Inflammatory macrophage treated with lipopolysaccharide for 1 hour (primary cell): ENCODE data around the gene CRIP2.

Experiments
- DNase-seq, 2 donors: peaks; one replicate each; pipeline ENCODE4 v3.0.0-alpha.2; 2020 to 2022

Gene CRIP2, protein sequence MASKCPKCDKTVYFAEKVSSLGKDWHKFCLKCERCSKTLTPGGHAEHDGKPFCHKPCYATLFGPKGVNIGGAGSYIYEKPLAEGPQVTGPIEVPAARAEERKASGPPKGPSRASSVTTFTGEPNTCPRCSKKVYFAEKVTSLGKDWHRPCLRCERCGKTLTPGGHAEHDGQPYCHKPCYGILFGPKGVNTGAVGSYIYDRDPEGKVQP

DNA sequence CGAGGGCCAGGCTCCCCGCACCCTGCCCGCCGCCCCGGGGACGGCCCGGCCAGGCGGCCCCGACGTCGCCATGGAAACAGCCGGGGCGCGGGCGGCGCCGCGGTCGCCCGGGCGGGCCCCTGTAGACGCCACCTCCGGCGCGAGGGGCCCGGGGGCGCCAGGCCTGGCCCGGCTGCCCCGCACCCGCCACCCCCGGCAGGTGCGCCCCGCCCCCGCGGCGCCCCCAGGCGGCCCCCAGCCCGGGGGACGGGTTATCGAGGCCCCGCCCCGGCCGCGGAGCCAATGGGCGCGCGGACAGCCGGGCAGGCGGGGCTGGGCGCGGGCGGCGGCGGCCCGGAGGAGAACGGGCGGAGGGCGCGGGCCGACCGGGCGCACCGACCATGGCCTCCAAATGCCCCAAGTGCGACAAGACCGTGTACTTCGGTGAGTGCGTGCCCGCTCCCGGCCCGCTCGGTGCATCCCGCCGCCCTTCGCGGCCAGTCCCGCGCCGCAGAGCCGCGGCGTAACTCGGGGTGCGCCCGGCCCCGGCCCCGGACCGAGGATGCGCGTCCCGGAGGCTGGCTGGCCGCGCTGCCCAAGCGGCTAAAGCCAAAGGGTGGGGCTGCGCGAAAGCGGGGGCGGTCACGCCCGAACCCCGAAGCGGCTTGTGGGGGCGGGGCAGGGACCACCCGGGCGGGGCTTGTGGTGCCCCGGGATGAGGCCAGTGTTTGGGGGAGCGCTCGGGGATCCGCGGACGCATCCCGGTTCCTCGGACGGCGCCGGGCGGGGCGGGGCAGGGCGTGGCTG lies at the start of gene CRIP2:
CRIP2 (plus strand) TSS at position 339 of the 786 bp plus-strand sequence; CDS start at position 381, 42 bp downstream.
- no peak for DNase-seq

DNA sequence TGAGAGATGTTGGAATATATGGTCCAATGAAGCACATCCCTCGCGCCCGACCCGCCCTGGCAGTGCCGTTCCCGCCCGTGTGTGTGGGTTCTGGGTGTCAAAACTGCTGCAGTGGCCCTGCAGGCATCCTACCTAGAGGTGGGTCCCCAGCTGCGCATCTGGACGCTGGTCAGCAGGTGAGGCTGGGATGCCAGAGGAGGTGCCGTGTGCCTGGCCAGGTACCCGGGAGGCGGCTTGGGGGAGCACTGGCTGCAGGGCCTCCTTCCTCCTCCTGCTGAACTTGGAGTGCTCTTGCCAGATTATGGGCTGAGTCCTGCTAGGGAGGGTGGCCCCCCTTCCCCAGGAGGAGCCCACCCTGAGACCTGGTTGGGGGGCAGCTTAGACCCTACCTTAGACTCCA lies 49.8 kb upstream of the CRIP2 start:
- no peak for DNase-seq

DNA sequence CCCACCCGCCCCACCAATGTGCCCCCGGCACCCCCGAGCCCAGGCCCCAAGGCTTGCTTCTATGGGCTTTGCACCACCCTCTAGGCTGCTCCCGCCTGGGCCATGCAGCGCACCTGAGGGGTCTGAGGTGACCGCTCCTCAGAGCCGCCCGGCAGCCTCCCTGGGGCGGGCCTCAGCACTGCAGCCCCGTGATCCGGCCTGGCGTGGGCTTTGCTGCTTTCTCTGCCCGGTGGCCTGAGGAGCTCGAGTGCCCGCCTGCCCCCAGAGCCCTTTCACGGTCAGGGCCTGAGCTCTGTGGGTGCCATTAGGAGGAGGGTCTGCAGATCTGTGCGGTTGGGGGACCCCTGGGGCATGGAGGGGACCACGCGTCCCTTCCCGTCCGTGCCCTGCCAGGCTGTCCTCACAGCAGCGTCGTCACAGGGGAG lies 48.8 kb upstream of the CRIP2 start:
- no peak for DNase-seq

- no peak for DNase-seq
Measured at GRCh38 chr14:105426416-105427130, 48.0 kb upstream of the CRIP2 start.

DNA sequence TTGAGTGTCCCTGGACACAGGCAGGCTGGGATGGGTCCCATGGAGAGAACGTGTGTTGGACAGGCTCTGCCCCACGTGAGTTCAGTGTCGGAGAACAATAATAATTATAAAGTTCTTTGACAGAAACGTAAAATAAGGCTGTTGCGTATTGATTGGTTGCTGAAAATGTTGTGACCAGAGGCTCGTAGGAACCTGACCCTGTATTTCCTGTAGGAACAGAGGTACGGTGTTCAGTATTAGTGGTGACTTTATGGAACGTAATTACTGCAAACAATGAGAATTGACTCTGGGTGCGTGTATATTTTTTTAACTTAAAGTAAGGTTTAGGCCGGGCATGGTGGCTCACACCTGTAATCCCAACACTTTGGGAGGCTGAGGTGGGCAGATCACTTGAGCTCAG lies 47.2 kb upstream of the CRIP2 start:
- no peak for DNase-seq

DNA sequence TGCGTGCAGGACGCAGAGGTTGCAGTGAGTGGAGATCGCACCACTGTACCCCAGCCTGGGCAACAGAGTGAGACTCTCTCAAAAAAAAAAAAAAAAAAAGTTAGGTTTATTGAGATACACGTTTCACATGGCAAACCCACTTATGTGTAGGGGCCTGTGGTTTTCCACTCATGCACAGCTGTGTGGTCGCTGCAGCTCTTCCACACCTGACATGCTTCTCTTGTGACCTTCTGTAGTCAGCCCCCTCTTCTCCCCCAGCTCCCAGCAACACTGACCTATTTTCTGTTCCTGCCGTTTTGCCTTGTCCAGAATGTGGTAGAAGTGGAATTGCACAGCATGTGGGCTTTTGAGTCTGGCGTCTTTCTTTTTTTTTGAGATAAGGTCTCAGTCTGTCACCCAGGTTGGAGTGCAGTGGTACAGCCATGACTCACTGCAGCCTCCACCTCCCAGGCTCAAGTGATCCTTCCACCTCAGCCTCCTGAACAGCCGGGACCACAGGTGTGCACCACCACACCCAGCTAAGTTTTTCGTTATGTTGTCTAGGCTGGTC lies 46.6 kb upstream of the CRIP2 start:
- DNase-seq, result no peak

DNA sequence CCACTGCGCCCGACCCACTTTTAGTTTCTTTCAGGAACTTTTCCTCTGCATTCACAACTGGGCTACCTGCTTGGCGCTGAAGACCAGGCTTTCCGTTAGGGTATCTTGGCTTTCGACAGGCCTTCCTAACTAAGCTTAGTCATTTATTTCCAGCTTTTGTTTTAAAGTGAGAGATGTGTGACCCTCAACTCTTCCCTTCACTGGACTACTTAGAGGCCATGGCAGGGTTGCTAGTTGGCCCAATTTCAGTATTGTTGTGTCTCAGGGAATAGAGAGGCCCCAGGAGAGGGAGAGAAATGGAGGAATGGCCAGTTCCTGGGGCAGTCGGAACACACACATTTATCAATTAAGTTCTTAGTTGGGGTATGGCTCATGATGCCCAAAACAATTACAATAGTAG lies 44.6 kb upstream of the CRIP2 start:
- no peak for DNase-seq

DNA sequence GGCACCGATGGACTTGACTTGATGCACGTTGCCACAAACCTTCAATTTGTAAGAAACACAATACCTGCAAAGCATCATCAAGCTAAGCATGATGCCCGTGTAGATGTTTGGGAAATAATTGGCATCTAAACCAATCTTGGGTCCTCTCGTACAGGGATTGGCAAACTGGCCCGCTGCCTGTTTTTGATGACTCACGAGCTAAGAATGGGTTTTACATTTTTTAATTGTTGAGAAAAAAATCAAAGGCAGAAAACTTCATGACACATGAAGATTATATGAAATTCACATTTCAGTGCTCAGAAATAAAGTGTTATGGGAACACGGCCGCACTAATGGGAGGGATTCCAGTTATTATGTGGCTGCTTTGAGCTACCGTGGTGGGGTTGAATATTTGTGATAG lies 44.1 kb upstream of the CRIP2 start:
- no peak for DNase-seq

GRCh38 chr14:105431256-105431655 lies 43.4 kb upstream of the CRIP2 start:
- DNase-seq, result no peak

- no peak for DNase-seq
Measured at GRCh38 chr14:105432657-105433056, 42.0 kb upstream of the CRIP2 start.

- DNase-seq, result no peak
Measured at GRCh38 chr14:105433161-105433605, 41.4 kb upstream of the CRIP2 start.

GRCh38 chr14:105436402-105436801 lies 38.2 kb upstream of the CRIP2 start:
- no peak for DNase-seq

DNA sequence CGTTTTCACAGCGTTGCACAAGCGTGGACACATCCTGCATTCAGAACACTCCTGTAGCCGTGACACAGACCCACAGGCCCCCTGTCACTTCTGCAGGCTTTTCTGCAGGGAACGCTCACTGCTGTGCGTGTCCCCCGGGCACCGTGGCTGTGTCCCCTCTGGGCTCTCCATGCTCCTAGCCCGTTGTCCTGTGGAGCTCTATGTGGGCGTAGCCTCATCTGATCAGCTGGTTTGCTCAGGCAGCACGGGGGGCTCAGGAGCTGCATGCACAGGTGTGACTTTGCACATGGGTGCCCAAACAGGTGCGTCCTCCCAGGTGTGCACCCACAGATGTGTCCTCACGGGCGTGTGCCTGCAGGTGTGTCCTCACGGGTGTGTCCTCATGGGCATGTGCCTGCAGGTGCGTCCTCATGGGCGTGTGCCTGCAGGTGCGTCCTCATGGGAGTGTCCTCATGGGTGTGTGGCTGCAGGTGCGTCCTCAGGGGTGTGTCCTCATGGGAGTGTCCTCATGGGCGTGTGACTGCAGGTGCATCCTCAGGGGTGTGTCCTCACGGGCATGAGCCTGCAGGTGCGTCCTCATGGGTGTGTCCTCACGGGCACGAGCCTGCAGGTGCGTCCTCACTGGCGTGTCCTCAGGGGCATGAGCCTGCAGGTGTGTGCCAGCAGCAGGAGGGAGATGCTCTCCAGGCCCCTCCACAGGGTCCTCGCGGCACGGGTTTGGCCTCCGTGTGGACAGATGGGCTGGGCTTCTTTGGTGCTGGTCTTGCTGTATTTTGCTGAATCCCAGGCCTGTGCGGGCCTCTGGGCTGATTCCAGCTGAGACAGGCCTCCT lies 37.5 kb upstream of the CRIP2 start:
- no peak for DNase-seq

DNA sequence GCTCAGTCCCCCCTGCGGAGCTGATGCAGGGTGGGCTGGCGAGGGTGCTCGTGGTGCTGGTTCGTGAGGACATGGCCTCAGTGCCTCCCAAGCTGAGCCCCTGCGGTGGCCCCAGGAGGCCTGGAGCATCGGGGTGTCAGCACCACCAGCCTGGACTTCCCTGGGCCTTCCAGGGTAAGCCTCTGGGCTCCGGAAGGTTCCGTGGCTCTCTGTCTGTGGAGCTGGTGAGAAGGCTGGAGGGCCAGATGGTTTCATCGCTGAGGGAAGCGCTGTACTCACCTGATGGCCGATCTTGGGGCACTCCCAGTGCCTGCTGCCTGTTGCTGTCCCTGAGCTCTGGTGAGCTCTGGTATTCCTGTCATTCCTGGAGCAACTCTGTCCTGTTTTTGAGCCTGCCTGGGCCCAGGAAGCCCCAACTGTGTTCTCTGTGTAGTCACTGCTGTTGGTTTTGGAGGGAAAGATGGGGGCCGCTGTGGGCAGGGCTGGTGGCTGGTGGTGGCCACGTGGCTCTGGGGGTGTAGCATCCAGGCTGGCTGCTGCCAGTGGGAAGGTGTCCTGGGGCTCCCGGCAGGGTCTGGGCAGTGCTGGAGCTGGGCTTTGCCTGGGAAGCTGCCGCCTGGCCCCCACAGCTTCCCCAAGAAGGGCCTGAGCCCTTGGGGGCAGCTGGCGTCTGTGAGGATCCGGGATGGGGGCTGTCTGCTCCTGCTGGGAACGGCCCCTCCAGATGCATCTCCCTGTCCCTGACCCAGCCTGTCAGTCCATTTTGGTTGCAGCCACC lies 36.7 kb upstream of the CRIP2 start:
- no peak for DNase-seq

DNA sequence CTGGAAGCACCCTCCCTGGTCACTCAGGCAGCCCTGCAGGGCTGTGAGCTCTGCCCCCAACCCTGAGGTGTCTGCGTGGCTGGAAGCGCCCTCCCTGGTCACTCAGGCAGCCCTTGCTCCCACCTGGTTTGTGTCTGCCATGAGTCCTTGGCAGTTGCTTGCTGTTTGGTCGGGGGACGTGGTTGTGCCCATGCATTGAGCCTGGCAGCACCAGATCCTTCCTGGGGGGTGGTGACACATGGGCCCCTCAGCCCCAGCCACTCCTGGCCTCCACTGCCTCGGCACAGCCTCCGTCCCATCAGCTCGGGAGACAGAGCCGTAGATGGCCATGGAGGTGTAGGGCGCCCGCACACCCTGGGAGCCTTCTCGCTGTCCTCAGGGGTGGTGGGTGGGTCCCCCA lies 35.4 kb upstream of the CRIP2 start:
- DNase-seq, result no peak

DNA sequence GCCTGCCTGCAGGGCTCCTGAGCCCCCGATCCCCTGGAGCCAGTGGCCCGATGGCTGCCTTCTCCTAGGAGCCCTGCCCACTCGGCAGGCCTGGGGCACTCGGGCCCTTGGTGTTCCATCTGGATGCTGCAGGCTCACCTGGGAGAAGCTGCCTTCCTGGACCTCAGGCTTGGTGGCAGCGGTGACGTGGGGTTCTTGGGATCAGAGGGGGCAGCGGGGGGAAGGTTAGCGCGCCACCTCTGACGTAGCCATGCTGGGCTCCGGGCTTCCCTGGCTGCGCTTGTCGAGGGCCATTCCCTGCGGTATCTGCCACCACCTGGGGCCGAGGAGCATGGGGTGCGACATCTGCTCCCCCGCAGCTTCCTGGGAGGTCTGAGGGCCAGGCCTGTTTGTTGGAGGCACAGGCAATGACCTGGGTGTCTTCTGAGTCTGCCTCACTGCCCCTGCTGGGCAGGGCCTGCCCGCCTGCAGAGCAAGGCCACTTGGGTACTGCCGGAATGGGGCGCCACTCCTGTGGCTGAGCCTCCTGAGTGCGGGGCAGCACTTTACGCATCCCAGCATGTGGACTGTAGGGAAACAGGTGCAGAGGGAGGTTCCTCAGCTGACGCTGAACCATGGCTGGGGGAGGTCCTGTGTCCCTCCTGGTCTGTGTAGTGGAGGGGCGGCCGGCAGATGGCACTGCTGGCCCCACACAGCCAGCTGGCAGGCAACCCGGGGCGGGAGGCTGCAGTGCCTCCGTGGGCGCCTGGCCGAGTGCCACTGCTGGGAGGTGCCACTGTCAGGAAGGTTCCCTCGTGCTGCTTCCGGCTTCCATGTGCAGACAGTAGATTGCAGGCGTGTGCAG lies 34.7 kb upstream of the CRIP2 start:
- DNase-seq, result no peak

DNA sequence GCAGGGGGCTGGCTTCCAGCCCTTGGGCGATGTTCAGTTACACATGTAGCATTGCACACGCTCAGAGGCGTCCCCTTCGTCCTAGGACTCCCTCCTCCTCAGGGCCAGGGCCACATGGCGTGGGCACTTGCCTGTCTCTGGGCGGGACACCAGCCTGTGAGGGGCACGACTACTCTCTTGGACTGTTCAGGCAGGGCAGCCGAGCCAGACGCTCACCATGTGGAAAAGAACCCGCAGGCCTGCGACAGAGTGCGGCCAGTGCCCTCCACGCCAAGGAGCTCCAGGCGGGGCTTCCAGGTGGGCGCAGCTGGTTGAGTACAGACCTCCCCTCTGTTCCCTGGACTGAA lies 34.1 kb upstream of the CRIP2 start:
- no peak for DNase-seq

DNA sequence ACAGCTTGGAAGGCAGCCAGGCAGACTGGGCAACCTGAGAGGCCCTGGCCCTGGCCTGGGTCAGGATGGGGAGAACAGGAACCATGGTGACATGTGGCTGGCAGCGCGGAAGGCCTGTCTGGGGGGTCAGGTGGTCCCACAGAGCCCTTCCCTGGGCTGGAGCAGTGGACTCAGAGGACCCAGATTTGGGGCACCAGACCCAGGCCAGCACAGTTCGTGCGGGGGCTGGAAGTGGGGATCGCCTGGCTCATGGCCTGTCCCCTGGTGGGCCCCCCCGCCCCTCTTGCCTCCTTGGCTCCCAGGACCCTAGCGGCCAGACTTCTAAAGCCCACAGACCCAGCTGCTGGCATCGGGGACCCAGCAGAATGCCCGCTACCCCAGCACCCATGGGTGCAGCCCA lies 33.6 kb upstream of the CRIP2 start:
- DNase-seq, result no peak

DNA sequence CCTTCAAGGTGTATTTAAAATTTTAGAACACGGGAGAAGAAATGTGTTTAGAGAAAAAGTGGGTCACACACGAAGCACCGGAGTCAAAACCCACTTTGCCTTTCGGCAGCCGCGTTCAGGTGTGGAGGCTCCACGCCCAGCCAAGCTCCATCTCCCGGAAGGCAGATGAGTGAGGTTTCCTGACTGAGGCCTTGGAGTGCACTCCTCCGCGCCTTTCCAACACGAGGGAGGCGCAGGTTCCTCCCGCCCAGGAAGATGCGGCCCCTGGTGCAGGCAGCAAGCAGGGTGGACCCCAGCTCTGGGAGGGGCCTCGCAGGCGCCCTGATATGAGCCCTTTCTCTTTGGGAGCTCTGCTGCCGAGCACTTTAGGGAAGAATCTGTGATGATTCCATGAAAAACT lies 32.5 kb upstream of the CRIP2 start:
- DNase-seq, result no peak

DNA sequence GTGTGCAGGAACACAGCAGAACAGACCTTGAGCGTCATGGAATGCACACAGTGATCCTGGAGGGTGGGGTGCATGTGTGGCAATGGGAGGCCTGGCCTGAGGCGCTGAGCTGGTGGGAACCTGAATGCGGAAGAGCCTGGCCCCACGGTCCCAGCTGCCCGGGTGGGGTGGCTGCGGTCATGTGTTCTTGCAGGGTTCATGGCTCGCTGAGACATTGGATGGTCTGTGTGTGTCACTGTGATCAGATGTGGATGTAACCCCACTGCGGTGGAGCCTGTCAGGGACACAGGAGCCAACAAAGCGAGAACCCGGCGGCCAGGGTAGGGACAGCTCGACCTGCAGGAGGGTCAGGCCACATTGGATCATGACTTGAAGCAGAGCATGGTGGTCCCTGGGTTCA lies 31.8 kb upstream of the CRIP2 start:
- DNase-seq, result no peak

DNA sequence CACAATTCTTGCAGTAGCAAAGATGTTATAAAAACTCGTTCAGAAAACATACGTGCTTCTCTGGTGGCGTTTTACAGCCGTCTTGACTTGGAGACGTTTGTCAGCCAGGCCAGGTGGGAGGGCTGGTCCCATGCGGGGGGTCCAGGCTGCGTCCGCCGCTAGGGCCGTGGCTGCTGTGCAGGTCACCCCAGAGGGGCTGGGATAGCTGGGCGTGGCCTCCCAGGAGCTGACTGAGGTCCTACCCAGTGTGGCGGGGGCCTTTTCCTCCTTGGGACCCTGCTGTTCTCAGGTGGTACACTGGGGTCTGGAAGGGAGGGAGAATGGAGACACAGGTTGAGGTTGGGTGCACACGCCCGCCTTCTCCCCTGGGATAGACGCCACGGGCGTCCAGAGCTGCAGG lies 29.8 kb upstream of the CRIP2 start:
- DNase-seq, result no peak
